Aorta (tissue), 5 donors: ENCODE data around the gene MTUS2. TPM values are rescaled to one million over a fixed set of nuclear protein-coding genes. Genes with fewer than 3 reads are reported as not detected.

Experiments
- ATAC-seq: fragments of 200-7000 bp; cut with Tn5 transposase; one replicate; pipeline ENCODE4 v1.9.1; 2022; ENCODE audit warnings: moderate library complexity; ENCODE audit not compliant: low FRiP score
- DNase-seq, 2 donors: peaks; one replicate each; pipeline ENCODE4 v3.0.0-alpha.2; 2020
- H3K27ac ChIP-seq, 2 donors: one replicate each; pipeline ENCODE4 v1.5.1; 2013; ENCODE audit warnings: low read length in 2 of 2, mild to moderate bottlenecking in 2 of 2, moderate library complexity in 2 of 2, control low read depth in 1 of 2, inconsistent platforms in 1 of 2, low read depth in 1 of 2
- H3K27me3 ChIP-seq, 2 donors: one replicate each; pipeline ENCODE4 v1.6.1; 2013; ENCODE audit warnings: control low read depth in 1 of 2, low read length in 1 of 2, mild to moderate bottlenecking in 1 of 2, moderate library complexity in 1 of 2; ENCODE audit not compliant: insufficient read depth in 2 of 2, control insufficient read depth in 1 of 2
- H3K36me3 ChIP-seq, 2 donors: one replicate each; pipeline ENCODE4 v1.6.1; 2013; ENCODE audit warnings: control low read depth in 1 of 2, low read length in 1 of 2, mild to moderate bottlenecking in 1 of 2; ENCODE audit not compliant: insufficient read depth in 2 of 2, control insufficient read depth in 1 of 2
- H3K4me1 ChIP-seq, 2 donors: one replicate each; pipeline ENCODE4 v1.6.1; 2013; ENCODE audit warnings: low read length in 2 of 2, control low read depth in 1 of 2, mild to moderate bottlenecking in 1 of 2, moderate library complexity in 1 of 2; ENCODE audit not compliant: insufficient read depth in 2 of 2, control insufficient read depth in 1 of 2
- H3K4me3 ChIP-seq, 2 donors: one replicate each; pipeline ENCODE4 v1.5.1; 2013; ENCODE audit warnings: low read length in 2 of 2, control low read depth in 1 of 2, mild to moderate bottlenecking in 1 of 2
- H3K9me3 ChIP-seq: one replicate; pipeline ENCODE4 v1.6.1; 2013; ENCODE audit warnings: mild to moderate bottlenecking, low read length; ENCODE audit not compliant: control insufficient read depth
- WGBS, 2 donors: extraction: QIAGEN DNeasy Blood & Tissue Kit; methylation state at CpG; one replicate each; pipeline ENCODE4 v1.1.7; 2013; 5-methylcytosine and 5-hydroxymethylcytosine counted together
- intact Hi-C, 2 donors: fragments of 100-400 bp; cut with DNase I; formaldehyde crosslinking; loops; one replicate each; pipeline versions ENCODE4 v1.14.2 to v1.15.0; 2022
- polyA plus RNA-seq, 2 donors: library from polyadenylated mRNA; stranded (reverse); fragments of 200-250 nt; gene quantifications; one replicate each; pipeline ENCODE4 v1.2.3, GENCODE V29; 2013
- total RNA-seq, 2 donors: library from RNA; stranded (reverse); fragmentation: NEBNext Ultra II Directional; extraction: Animal tissue kit (Norgen Biotek cat#: 25700); gene quantifications; one replicate each; pipeline ENCODE4 v1.2.1, GENCODE V29; 2021
- donor health status: healthy with polysubstance abuse.
- donor health status: Bipolar disorder and iron deficiency.
- donor health status: DM: no; HTN: no; CAD: no.
- donor health status: DM: no; HTN: no; CAD: no.
- donor health status: DM: yes; HTN: yes; CAD: no.

The MTUS2 gene
- total and polyA plus RNA-seq, 4 donors = 3.5 to 12.1 (median 8.6) TPM

- Histone ChIP-seq H3K9me3 (no peaks in the 10 kb centered on the region), H3K27ac (no peak overlapping the region), H3K36me3 (no peaks in the 10 kb centered on the region), H3K27me3 (no peaks in the 10 kb centered on the region), H3K4me1 (peaks cover 0 to 5% of the 10 kb centered on the region in 2 donors), H3K4me3 (no peak overlapping the region)
- WGBS, 2 donors = 11 to 12% methylated on average over 5 of the region's 5 CpGs
- intact Hi-C loops = loop anchor here in 1 of 2 donors (10.0 kb wide), 1 partner anchor 91 kb away; no protein-coding TSS in a partner anchor
- DNase-seq (no peak), ATAC-seq (no peak)
Measured at GRCh38 chr13:29125191-29125933, 305.2 kb downstream of the MTUS2 start.

GRCh38 chr13:29125934-29126424, 305.8 kb downstream of the MTUS2 start:
- ATAC-seq = no peak
- no peaks in the 10 kb centered on the region for H3K9me3 ChIP-seq
- peaks cover 0 to 5% of the 10 kb centered on the region in 2 donors for H3K4me1 ChIP-seq
- H3K36me3 ChIP-seq = no peaks in the 10 kb centered on the region
- peak overlapping the region; percentile 20 to 38 for H3K27ac ChIP-seq
- H3K4me3 ChIP-seq = no peak overlapping the region
- WGBS, 2 donors = 75 to 78% methylated on average over 5 of the region's 5 CpGs
- DNase-seq = no peak
- H3K27me3 ChIP-seq = no peaks in the 10 kb centered on the region
- intact Hi-C loops = loop anchor here in 1 of 2 donors (10.0 kb wide), 1 partner anchor 91 kb away; no protein-coding TSS in a partner anchor

GRCh38 chr13:29129616-29130015, 309.5 kb downstream of the MTUS2 start:
- intact Hi-C loops = loop anchor here in 1 of 2 donors (10.0 kb wide), 1 partner anchor 95 kb away; no protein-coding TSS in a partner anchor
- H3K36me3 ChIP-seq = no peaks in the 10 kb centered on the region
- WGBS, 2 donors = 25 to 41% methylated on average over 2 of the region's 2 CpGs
- no peaks in the 10 kb centered on the region for H3K9me3 ChIP-seq
- no peak overlapping the region for H3K4me3 ChIP-seq
- peaks cover 2 to 3% of the 10 kb centered on the region in 2 donors for H3K4me1 ChIP-seq
- H3K27ac ChIP-seq = peak overlapping the region; percentile 51 to 90
- no peak for DNase-seq
- ATAC-seq = no peak
- no peaks in the 10 kb centered on the region for H3K27me3 ChIP-seq

- Histone ChIP-seq H3K4me1 (peaks cover 0 to 2% of the 10 kb centered on the region in 2 donors), H3K27ac (peak overlapping the region in 1 of 2 donors; percentile 78), H3K36me3 (no peaks in the 10 kb centered on the region), H3K4me3 (no peak overlapping the region), H3K9me3 (no peaks in the 10 kb centered on the region), H3K27me3 (no peaks in the 10 kb centered on the region)
- intact Hi-C loops = no loop called here
- no peak for DNase-seq
- no peak for ATAC-seq
- 92 to 94% methylated on average over 1 of the region's 1 CpG for WGBS, 2 donors
Measured at GRCh38 chr13:29131159-29131558, 311.0 kb downstream of the MTUS2 start.

- Histone ChIP-seq H3K36me3 (no peaks in the 10 kb centered on the region), H3K9me3 (no peaks in the 10 kb centered on the region), H3K27ac (peak overlapping the region in 1 of 2 donors; percentile 78), H3K4me1 (peaks cover 0 to 2% of the 10 kb centered on the region in 2 donors), H3K27me3 (no peaks in the 10 kb centered on the region), H3K4me3 (no peak overlapping the region)
- no peak for ATAC-seq
- WGBS, 2 donors = 85 to 88% methylated on average over 4 of the region's 4 CpGs
- intact Hi-C loops = no loop called here
- DNase-seq = no peak
Measured at GRCh38 chr13:29131881-29132668, 311.9 kb downstream of the MTUS2 start.

GRCh38 chr13:29136341-29136740, 316.2 kb downstream of the MTUS2 start:
- no peak for ATAC-seq

GRCh38 chr13:29137016-29137415, 316.9 kb downstream of the MTUS2 start:
- no peaks in the 10 kb centered on the region for H3K36me3 ChIP-seq
- no peaks in the 10 kb centered on the region for H3K27me3 ChIP-seq
- H3K27ac ChIP-seq = peak overlapping the region in 1 of 2 donors; percentile 11
- H3K9me3 ChIP-seq = no peaks in the 10 kb centered on the region
- ATAC-seq (no peak), DNase-seq (no peak)
- intact Hi-C loops = loop anchor here in 1 of 2 donors (5.0 kb wide), 1 partner anchor 150 kb away; no protein-coding TSS in a partner anchor
- WGBS, 2 donors = 97 to 100% methylated on average over 1 of the region's 1 CpG
- H3K4me3 ChIP-seq = no peak overlapping the region
- peaks cover 0 to 6% of the 10 kb centered on the region in 2 donors for H3K4me1 ChIP-seq

More at GRCh38 chr13:29136341-29136740, 316.2 kb downstream of the MTUS2 start:
- intact Hi-C loops = loop anchor here in 1 of 2 donors (5.0 kb wide), 1 partner anchor 149 kb away; no protein-coding TSS in a partner anchor
- H3K27me3 ChIP-seq = no peaks in the 10 kb centered on the region
- 96 to 98% methylated on average over 2 of the region's 2 CpGs for WGBS, 2 donors
- peaks cover 0 to 6% of the 10 kb centered on the region in 2 donors for H3K4me1 ChIP-seq
- DNase-seq = no peak
- H3K4me3 ChIP-seq = no peak overlapping the region
- no peaks in the 10 kb centered on the region for H3K9me3 ChIP-seq
- no peaks in the 10 kb centered on the region for H3K36me3 ChIP-seq
- no peak overlapping the region for H3K27ac ChIP-seq

GRCh38 chr13:29137995-29138394, 317.9 kb downstream of the MTUS2 start:
- Histone ChIP-seq H3K9me3 (no peaks in the 10 kb centered on the region), H3K27ac (peak overlapping the region in 1 of 2 donors; percentile 57), H3K36me3 (no peaks in the 10 kb centered on the region), H3K4me3 (no peak overlapping the region), H3K27me3 (no peaks in the 10 kb centered on the region), H3K4me1 (peaks cover 0 to 3% of the 10 kb centered on the region in 2 donors)
- DNase-seq (no peak), ATAC-seq (no peak)
- WGBS, 2 donors = 76 to 86% methylated on average over 1 of the region's 1 CpG
- intact Hi-C loops = loop anchor here in 1 of 2 donors (5.0 kb wide), 1 partner anchor 151 kb away; no protein-coding TSS in a partner anchor
